SU-DHL-6 (cell line): ENCODE results near the gene TMEM151B.

Experiments
- H2AFZ ChIP-seq: fragments of 200-600 bp; sonication (generic); 2 replicates; pipeline ENCODE4 v1.6.1; 2014; ENCODE audit warnings: low read depth, mild to moderate bottlenecking, moderate library complexity, mixed read lengths, antibody characterized with exemption, low read length; ENCODE audit not compliant: severe bottlenecking
- H3F3A ChIP-seq: fragments of 200-600 bp; shearing (Covaris generic); 2 replicates; pipeline ENCODE4 v1.6.0; 2016; ENCODE audit warnings: antibody characterized with exemption, mild to moderate bottlenecking; ENCODE audit not compliant: insufficient read depth
- H3K27ac ChIP-seq: fragments of 200-600 bp; sonication (generic); 2 replicates; pipeline ENCODE4 v1.5.1; 2016; ENCODE audit warnings: low read depth, mild to moderate bottlenecking, low read length, moderate library complexity, mixed read lengths
- H3K27me3 ChIP-seq: fragments of 200-600 bp; sonication (generic), shearing (Covaris generic); 2 replicates; pipeline ENCODE4 v1.6.0; 2014; ENCODE audit warnings: mild to moderate bottlenecking, low read length
- H3K36me3 ChIP-seq: fragments of 200-600 bp; sonication (generic); 2 replicates; pipeline ENCODE4 v1.6.1; 2014; ENCODE audit warnings: mild to moderate bottlenecking, low read length, mixed read lengths
- H3K4me2 ChIP-seq: fragments of 300-600, 200-600 bp; shearing (Covaris generic), sonication (generic); 2 replicates; pipeline ENCODE4 v1.6.0; 2014; ENCODE audit warnings: low read length, low read depth, mild to moderate bottlenecking; ENCODE audit not compliant: poor library complexity, severe bottlenecking
- H3K4me3 ChIP-seq: fragments of 200-600 bp; sonication (generic); 2 replicates; pipeline ENCODE4 v1.5.1; 2014; ENCODE audit warnings: antibody characterized with exemption, low read length, mild to moderate bottlenecking, mixed read lengths; ENCODE audit not compliant: insufficient read depth, poor library complexity, severe bottlenecking
- H3K79me2 ChIP-seq: fragments of 200-600 bp; sonication (generic); 2 replicates; pipeline ENCODE4 v1.6.1; 2014; ENCODE audit warnings: mild to moderate bottlenecking, low read length, moderate library complexity; ENCODE audit not compliant: insufficient read depth
- H3K9ac ChIP-seq: fragments of 200-600 bp; sonication (generic); 2 replicates; pipeline ENCODE4 v1.7.0; 2014; ENCODE audit warnings: mild to moderate bottlenecking, low read length
- H3K9me2 ChIP-seq: fragments of 200-600 bp; sonication (generic); replicated peaks from 2 replicates; pipeline ENCODE4 v1.6.1; 2014; ENCODE audit warnings: low read length; ENCODE audit not compliant: insufficient read depth
- H3K9me3 ChIP-seq: fragments of 200-600 bp; sonication (generic); 2 replicates; pipeline ENCODE4 v1.6.1; 2014; ENCODE audit warnings: low read length, mixed read lengths; ENCODE audit not compliant: insufficient read depth
- H4K20me1 ChIP-seq: fragments of 200-600 bp; sonication (generic); 2 replicates; pipeline ENCODE4 v1.6.1; 2014; ENCODE audit warnings: low read depth, mild to moderate bottlenecking, antibody characterized with exemption, low read length, moderate library complexity, mixed read lengths
- EZH2phosphoT487 ChIP-seq: fragments of 200-600 bp; sonication (generic), shearing (Covaris generic); conservative IDR thresholded peaks from 2 replicates; pipeline ENCODE4 v1.6.1; 2018; ENCODE audit warnings: mild to moderate bottlenecking, antibody characterized with exemption, low read length, moderate library complexity, mixed read lengths
- TF ChIP-seq, protein P1 (sequence below): fragments of 200-600 bp; sonication (generic); IDR thresholded peaks from one replicate; pipeline ENCODE4 v1.5.1; 2017; ENCODE audit warnings: antibody characterized with exemption, mild to moderate bottlenecking, low read length, moderate library complexity; ENCODE audit not compliant: insufficient read depth, poor library complexity, severe bottlenecking

Gene TMEM151B

DNA sequence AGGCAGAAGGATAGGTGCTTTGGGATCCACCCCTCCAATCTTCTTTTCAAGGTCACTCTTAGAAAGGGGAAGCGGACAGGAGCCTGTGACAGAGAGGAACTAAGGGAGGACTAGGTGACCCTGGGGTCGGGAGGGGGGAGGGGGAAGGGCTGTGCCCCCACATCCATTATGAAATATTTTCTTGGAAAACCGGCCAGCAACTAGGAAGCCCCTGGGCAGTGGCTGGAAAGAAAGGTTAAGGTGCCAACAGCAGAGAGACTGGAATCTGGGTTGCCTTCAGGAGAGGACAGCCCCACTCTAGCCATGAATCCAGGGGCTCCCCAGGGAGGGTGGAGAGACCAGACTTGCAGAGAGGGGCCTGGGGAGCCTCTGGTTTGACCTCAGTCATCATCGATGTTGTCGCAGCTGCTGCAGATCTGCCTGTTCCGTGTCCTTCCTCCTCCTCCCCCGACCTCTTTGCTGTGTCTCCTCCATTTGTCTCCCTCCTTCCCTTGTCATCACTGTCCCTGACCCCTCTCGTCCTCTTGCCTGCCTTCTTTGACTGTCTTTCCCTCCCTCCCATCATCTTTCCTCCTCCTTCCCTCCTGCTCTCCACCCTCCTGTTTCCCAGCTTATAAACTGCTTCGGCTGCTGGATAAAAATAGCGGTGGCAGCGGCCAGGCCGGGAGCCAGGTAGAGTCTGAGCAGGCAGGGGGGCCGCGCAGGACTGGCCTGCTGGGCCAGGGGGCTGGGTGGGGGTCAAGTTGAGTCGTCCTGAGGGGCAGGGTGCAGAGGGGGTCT lies 43.7 kb upstream of the TMEM151B start:
- no peak overlapping the region for H2AFZ ChIP-seq
- H3K79me2 ChIP-seq = peaks cover 44% of the 10 kb centered on the region
- no peak for TF ChIP-seq EZH2phosphoT487
- TF ChIP-seq, protein P1, sequence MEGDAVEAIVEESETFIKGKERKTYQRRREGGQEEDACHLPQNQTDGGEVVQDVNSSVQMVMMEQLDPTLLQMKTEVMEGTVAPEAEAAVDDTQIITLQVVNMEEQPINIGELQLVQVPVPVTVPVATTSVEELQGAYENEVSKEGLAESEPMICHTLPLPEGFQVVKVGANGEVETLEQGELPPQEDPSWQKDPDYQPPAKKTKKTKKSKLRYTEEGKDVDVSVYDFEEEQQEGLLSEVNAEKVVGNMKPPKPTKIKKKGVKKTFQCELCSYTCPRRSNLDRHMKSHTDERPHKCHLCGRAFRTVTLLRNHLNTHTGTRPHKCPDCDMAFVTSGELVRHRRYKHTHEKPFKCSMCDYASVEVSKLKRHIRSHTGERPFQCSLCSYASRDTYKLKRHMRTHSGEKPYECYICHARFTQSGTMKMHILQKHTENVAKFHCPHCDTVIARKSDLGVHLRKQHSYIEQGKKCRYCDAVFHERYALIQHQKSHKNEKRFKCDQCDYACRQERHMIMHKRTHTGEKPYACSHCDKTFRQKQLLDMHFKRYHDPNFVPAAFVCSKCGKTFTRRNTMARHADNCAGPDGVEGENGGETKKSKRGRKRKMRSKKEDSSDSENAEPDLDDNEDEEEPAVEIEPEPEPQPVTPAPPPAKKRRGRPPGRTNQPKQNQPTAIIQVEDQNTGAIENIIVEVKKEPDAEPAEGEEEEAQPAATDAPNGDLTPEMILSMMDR = no peak
- no peaks in the 10 kb centered on the region for H3K9me3 ChIP-seq
- H3F3A ChIP-seq = no peaks in the 10 kb centered on the region
- no peaks in the 10 kb centered on the region for H3K9me2 ChIP-seq
- no peak overlapping the region for H3K27ac ChIP-seq
- peak overlapping the region; percentile 66 for H3K4me2 ChIP-seq
- H3K9ac ChIP-seq = peak overlapping the region; percentile 83
- no peaks in the 10 kb centered on the region for H4K20me1 ChIP-seq
- no peak overlapping the region for H3K4me3 ChIP-seq
- no peaks in the 10 kb centered on the region for H3K27me3 ChIP-seq
- no peaks in the 10 kb centered on the region for H3K36me3 ChIP-seq

GRCh38 chr6:44227148-44227793 lies 43.0 kb upstream of the TMEM151B start:
- H3K27me3 ChIP-seq = no peaks in the 10 kb centered on the region
- H3K9ac ChIP-seq = no peak overlapping the region
- no peaks in the 10 kb centered on the region for H3K36me3 ChIP-seq
- no peak overlapping the region for H3K4me2 ChIP-seq
- no peaks in the 10 kb centered on the region for H3F3A ChIP-seq
- no peak overlapping the region for H3K27ac ChIP-seq
- TF ChIP-seq, protein P1 = no peak
- no peak for TF ChIP-seq EZH2phosphoT487
- H4K20me1 ChIP-seq = no peaks in the 10 kb centered on the region
- no peak overlapping the region for H2AFZ ChIP-seq
- H3K9me2 ChIP-seq = no peaks in the 10 kb centered on the region
- no peak overlapping the region for H3K4me3 ChIP-seq
- no peaks in the 10 kb centered on the region for H3K9me3 ChIP-seq
- peaks cover 44% of the 10 kb centered on the region for H3K79me2 ChIP-seq

GRCh38 chr6:44228031-44228430 lies 42.2 kb upstream of the TMEM151B start:
- H3K79me2 ChIP-seq = peaks cover 44% of the 10 kb centered on the region
- no peaks in the 10 kb centered on the region for H3K9me3 ChIP-seq
- no peak overlapping the region for H3K4me3 ChIP-seq
- H2AFZ ChIP-seq = no peak overlapping the region
- no peak overlapping the region for H3K4me2 ChIP-seq
- TF ChIP-seq EZH2phosphoT487 = no peak
- TF ChIP-seq, protein P1 = no peak
- no peaks in the 10 kb centered on the region for H3K9me2 ChIP-seq
- no peaks in the 10 kb centered on the region for H3K36me3 ChIP-seq
- no peaks in the 10 kb centered on the region for H4K20me1 ChIP-seq
- no peaks in the 10 kb centered on the region for H3F3A ChIP-seq
- H3K27me3 ChIP-seq = no peaks in the 10 kb centered on the region
- no peak overlapping the region for H3K27ac ChIP-seq
- H3K9ac ChIP-seq = no peak overlapping the region
